Ishikawa (cell line): ENCODE measurements around the gene ADTRP.

Experiments
- CEBPB ChIP-seq: IDR thresholded peaks from 2 replicates; pipeline ENCODE4 v1.6.1; 2012
- EGR1 ChIP-seq: IDR thresholded peaks from 2 replicates; pipeline ENCODE4 v1.6.1; 2012
- EP300 ChIP-seq: IDR thresholded peaks from 2 replicates; pipeline ENCODE4 v1.6.1; 2012; ENCODE audit warnings: borderline replicate concordance
- RAD21 ChIP-seq: IDR thresholded peaks from 2 replicates; pipeline ENCODE4 v1.6.1; 2012; ENCODE audit warnings: low read depth
- REST ChIP-seq: IDR thresholded peaks from 2 replicates; pipeline ENCODE4 v1.6.1; 2012; ENCODE audit warnings: low read depth, mild to moderate bottlenecking
- TAF1 ChIP-seq: IDR thresholded peaks from 2 replicates; pipeline ENCODE4 v1.6.1; 2012; ENCODE audit warnings: low read depth, mild to moderate bottlenecking

- TF ChIP-seq TAF1 (no peak), RAD21 (no peak), EGR1 (no peak), EP300 (no peak), REST (no peak), CEBPB (no peak)
Observed at GRCh38 chr6:11775791-11776409, 2.7 kb downstream of the ADTRP start.
